VCaP (cell line): Measurements from ENCODE around the gene ACACB.

Experiments
- H3K27ac ChIP-seq: fragments of 450-650 bp; 2 replicates; pipeline ENCODE4 v1.5.1; 2017
- CTCF ChIP-seq: fragments of 450-650 bp; conservative IDR thresholded peaks from 2 replicates; pipeline ENCODE4 v1.5.1; 2017; ENCODE audit warnings: mild to moderate bottlenecking, moderate library complexity

Gene ACACB

GRCh38 chr12:109203480-109203879 is 87.1 kb downstream of the ACACB start:
- TF ChIP-seq CTCF: no peak
- no peak overlapping the region for H3K27ac ChIP-seq

- H3K27ac ChIP-seq: no peak overlapping the region
- TF ChIP-seq CTCF: no peak
These were observed 92.7 kb downstream of the ACACB start for GRCh38 chr12:109209082-109209481.

GRCh38 chr12:109212460-109213115 is 96.2 kb downstream of the ACACB start:
- no peak for TF ChIP-seq CTCF
- H3K27ac ChIP-seq: no peak overlapping the region

GRCh38 chr12:109214131-109214530 is 97.7 kb downstream of the ACACB start:
- no peak for TF ChIP-seq CTCF
- H3K27ac ChIP-seq: no peak overlapping the region

GRCh38 chr12:109218996-109219395 is 102.6 kb downstream of the ACACB start:
- TF ChIP-seq CTCF: no peak
- no peak overlapping the region for H3K27ac ChIP-seq

GRCh38 chr12:109219938-109220337 is 103.6 kb downstream of the ACACB start:
- H3K27ac ChIP-seq: no peak overlapping the region
- no peak for TF ChIP-seq CTCF

GRCh38 chr12:109221277-109221931 is 105.0 kb downstream of the ACACB start:
- H3K27ac ChIP-seq: no peak overlapping the region
- no peak for TF ChIP-seq CTCF
